NCI-H187 treated with DMSO at 0.1 percent for 48 hours (cell line): Measurements from ENCODE around the gene KCNAB3.

Source experiments
- DNase-seq: peaks from one replicate; lab custom pipeline; 2025; lab: John Stamatoyannopoulos, UW

The KCNAB3 gene

GRCh38 chr17:7897773-7898172, 31.9 kb downstream of the KCNAB3 start:
- no peak for DNase-seq

DNA sequence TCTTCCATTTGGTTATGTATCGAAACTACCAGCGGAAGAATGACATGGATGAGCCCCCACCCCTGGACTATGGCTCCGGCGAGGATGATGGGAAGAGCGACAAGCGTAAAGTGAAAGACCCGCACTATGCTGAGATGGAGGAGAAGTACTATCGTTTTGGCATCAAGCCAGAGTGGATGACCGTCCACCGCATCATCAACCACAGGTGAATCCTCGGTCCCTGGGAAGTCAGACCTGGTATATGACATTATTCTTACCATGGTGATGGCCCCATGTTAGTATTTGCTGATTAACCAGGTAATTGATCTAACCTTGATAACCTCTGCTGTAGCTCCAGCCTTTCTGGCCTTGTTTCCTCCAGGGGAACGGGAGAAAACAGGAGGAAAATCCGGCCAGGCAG, 32.6 kb downstream of the KCNAB3 start:
- DNase-seq: no peak

DNA sequence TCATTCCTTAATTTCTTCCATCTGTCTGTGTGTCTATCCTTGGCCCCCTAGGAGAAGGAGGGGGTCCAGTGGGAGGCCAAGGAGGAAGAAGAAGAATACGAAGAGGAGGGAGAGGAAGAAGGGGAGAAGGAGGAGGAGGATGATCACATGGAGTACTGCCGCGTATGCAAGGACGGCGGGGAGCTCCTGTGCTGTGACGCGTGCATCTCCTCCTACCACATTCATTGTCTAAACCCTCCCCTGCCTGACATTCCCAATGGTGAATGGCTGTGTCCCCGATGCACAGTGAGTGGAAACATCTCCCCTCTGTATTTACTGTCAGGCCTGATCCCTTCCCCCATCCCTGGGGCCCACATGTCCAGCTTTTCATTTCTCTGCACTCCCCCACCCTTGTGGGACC, 34.8 kb downstream of the KCNAB3 start:
- DNase-seq: no peak

GRCh38 chr17:7894226-7894625, 35.4 kb downstream of the KCNAB3 start:
- DNase-seq: no peak

- DNase-seq: no peak
These were observed 36.3 kb downstream of the KCNAB3 start for GRCh38 chr17:7893187-7893880.

DNA sequence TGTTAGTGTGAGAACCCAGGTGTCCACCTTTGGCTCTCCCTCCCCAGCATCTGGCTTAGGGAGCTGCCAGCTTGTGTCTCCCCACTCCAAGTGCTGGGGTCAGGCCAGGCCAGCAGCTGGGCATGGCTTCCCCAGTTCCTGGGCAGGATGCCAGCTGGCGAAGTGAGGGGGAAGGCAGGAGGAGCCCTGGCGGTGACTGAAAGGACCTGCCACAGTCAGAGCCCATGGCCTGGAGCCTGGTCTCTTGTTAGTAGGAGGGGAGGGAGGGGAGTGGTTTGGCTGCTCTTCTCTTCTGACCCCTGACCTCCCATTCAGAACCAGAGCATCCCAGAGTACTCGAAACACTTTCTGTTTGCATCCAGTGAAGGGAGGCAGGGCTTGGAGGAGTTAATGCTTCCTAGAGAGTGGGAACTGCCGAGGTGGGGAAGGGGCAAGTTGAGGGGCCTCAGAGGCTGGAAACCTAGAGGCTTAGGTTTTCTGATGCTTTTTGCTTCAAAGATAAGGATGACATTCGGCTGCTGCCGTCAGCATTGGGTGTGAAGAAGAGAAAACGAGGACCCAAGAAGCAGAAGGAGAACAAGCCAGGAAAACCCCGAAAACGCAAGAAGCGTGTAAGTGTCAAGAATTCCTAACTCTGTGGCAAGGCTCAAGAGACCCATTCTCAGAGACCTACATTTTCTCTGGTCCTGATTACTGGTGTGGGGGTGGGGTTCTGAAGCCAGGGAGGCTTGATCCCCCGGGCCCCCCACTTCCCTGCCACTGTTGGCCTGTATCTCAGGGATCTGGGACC, 40.3 kb downstream of the KCNAB3 start:
- no peak for DNase-seq

- DNase-seq: no peak
These were observed 41.3 kb downstream of the KCNAB3 start, which contains the start of gene CHD3 for GRCh38 chr17:7888184-7888920. Gene CHD3 (plus strand): TSS chr17:7888789. CDS start chr17:7889001, 212 bp downstream.

DNA sequence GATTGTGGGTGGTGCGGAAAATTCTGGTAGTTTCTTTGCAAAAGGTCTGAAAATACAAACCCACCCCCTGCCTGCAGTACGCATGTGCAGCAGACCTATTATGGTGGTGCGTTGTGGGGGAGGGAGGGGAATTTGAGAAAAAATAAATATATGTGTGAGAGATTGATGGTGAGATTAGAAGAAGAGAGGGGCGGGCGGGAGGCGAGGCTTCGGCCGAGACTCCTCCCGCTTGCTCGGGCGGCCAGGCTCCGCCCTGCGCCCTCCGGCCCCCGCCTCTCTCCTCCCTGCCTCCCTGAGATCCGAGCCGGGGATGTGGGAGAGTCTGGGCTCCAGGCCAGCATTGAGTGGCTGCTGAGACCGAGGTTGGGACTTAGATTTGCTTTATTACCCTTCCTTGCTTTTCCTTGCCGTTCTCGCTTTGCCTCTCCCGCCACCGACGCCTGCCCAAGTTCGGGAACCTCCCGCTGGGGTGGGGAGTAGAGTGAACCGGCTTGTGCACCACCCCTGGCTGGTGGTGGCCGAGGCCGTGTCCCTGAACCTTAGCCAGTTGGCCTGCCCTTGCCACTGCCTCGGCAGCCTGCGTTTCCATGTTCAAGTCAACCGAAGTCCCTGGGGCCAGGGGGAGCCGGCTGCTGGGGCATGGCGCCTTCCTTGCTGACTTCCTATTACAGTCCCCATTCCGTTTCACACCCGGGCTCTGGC, 42.0 kb downstream of the KCNAB3 start:
- peak; percentile 72 for DNase-seq

DNA sequence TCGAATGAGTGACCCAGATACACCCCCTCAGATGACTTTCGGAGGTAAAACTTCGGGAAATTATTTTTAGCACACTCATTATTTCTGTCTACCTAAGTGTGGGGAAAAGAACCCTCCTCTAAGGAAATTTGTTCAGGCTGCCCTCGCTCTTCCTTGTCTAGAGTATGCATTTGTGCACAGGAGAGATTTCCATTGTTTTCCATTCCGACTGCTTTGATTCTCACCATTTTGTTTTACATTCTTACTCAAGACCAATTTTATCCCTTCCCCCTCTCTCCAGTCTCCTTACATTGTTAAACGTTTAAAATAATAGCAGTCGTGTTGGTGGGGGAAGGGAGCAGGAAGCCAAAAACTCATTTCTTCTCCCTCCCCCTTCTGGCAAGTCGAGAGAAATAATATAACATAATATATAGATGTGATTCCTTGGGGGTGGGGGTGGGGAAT, 42.6 kb downstream of the KCNAB3 start:
- DNase-seq: no peak

GRCh38 chr17:7886227-7887037, 43.2 kb downstream of the KCNAB3 start:
- no peak for DNase-seq

DNA sequence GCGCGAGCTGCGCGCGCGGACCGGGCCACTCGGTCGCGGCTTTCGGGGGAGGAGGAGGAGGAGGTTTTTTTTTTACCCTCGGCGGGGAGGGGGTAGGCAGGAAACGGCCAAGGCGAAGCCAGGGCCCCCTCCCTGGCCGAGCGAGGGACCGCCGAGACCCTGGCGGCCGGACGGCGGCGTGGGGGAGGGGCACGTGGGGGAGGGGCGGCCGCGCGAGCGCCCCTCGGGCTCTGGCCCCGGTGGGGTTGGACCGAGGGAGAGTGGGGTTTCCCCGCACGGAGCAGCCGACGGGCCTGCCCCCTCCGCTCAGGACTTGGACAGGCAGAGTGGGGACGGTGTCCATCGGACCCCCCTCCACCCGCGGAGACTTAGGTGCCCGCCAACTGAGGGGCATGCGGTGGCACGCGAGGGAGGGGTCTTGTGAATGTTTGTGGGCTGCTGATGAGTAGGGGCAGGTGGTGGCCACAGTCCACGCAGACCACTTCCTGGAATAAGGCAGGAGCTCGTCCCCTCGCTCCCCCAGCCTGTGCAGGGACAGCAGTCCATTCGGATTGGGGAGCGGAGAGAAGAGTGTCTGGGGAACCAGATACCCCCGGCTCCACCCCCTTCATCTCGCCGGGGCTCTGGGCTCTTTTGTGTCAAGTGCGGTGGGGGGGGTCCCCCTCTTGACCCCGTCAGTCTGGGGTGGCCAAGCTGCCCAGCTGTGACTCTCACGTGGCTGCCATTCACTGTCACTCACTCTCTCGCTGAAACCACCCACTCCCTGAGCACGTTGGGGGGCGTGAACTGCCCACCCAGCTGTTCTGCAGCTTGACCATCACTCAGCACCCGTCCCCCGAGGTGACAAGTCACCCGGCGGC, 44.1 kb downstream of the KCNAB3 start:
- no peak for DNase-seq

- no peak for DNase-seq
These were observed 44.9 kb downstream of the KCNAB3 start for GRCh38 chr17:7884581-7885366.

- DNase-seq: no peak
These were observed 45.8 kb downstream of the KCNAB3 start for GRCh38 chr17:7883781-7884386.

DNA sequence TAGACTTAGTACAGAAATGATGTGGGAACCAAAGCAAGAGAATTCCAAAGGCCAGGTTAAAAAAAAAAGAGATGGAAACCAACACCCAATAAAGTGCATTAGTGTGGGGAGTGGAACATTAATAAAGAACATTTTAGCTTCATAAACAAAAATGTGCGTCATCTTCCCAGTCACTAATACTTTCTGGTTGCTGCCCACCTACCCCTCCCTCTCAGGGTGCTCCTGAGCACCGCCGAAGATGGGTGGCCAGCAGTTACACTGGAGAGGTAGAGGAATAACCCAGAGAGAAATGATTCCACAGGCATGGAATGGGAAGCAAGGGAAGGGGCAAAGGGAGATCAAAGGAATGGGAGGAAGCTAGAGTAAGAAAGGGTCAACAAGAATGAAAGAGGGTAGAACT, 47.0 kb downstream of the KCNAB3 start:
- no peak for DNase-seq

GRCh38 chr17:7882068-7882467, 47.6 kb downstream of the KCNAB3 start:
- DNase-seq: no peak

GRCh38 chr17:7881276-7882054, 48.2 kb downstream of the KCNAB3 start:
- DNase-seq: no peak

DNA sequence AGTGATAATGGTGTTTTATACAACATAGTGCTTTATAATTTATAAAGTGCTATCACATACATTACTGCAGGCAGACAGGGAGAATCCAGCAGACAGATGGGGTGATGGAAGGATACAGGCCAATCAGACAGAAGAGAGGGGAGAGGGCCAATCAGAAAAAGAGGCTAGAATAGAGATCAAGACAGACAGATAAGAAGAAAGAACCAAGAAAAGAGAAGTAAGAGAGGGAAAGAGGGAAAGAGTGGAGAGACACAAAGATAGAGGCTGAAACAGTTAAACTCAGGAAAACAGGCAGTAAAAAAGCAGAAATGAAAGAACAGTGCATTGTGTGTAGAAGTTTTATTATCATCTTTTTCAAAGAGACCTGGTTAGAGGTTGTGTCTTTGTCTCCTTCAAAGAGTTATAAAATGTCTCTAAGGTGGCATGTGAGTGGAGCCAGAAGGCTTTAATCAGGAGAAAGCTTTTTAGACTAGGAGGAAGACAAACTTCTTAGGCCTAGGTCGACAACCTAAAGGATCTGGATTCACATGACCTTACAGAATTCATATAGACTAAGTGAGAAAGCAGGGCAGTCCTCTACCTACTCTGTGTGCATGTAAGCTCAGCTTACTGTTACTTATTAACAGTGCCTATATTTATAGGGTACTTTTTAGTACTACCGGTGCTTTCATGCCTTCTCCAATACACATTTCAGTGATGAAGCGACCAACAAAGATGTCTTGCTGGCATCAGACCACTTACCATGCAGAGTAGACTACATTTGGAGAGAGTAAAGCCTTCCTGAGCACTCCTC, 49.4 kb downstream of the KCNAB3 start:
- no peak for DNase-seq
